ENCODE measurements around the gene OXCT1. TPM values are rescaled to one million over a fixed set of nuclear protein-coding genes. Genes with fewer than 3 reads are reported as not detected.

Gene OXCT1
- total and polyA plus RNA-seq, 9 of the 15 experiments (the other 6 are each of a cell fraction or from before 2014, with no cell fraction given): 24.7 to 61.2 (median 41.9) TPM

DNA sequence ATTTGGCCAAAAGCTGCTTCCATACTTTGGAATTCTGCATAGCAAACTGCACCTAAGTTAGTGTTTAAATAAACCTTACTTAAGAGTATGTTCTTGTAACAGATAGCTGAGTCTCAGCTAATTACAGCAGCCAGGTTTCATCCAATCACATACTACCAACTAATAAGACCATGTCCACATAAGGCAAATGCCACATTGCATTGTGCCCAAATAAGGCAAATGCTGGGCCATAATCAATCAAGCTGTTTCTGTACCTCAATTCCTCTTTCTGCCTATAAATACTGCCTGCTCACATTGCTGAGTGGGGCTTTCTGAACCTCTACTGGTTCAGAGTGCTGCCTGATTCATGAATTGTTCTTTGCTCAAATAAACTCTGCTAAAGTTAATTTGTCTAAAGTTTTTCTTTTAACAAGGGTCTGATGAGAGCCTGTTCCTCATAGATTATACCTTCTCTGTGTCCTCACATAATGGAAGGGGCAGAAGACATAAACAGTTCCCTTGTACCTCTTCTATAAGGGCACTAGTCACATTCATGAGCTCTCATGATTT is 4.4 kb upstream of the OXCT1 start:
- ChIA-PET CTCF (ENCODE audit: low intra/inter-chr PET ratio) (no interaction called here), POLR2A (interaction anchor here (1.1 to 1.8 kb wide), 3 partner anchors 8 to 20 kb away, joined by 3 to 8 read pairs (median 4); no protein-coding TSS in a partner anchor)
- DNase-seq (ENCODE audit: extremely low read depth in 1 of 4, low spot score in 3 of 4): no peak
- in situ Hi-C loops (cut with MboI) (loop anchor here (25.0 kb wide), 2 partner anchors 713 to 888 kb away; partner anchors contain the start of gene CCDC152), intact Hi-C loops (cut with micrococcal nuclease) (no loop called here)
- Histone ChIP-seq H3K9me1 (ENCODE audit: control insufficient read depth, insufficient read depth, low read length) (no peaks in the 10 kb centered on the region), H2AFZ (ENCODE audit: low read depth, low read length) (no peak overlapping the region), H3K4me2 (ENCODE audit: insufficient read depth, low read length) (no peak overlapping the region), H3K27ac (ENCODE audit: extremely low read depth, low read depth, low read length) (no peak overlapping the region), H3K27me3 (ENCODE audit: control insufficient read depth in 2 of 2, insufficient read depth in 2 of 2, low read length in 2 of 2) (no peaks in the 10 kb centered on the region), H3K79me2 (ENCODE audit: control insufficient read depth, insufficient read depth, low read length) (peaks cover 6% of the 10 kb centered on the region; the same call in 2 of the 3 replicates), H3K36me3 (ENCODE audit: control insufficient read depth, insufficient read depth, low read length) (no peaks in the 10 kb centered on the region), H3K4me1 (replicated peaks in 1 of 2; ENCODE audit: control insufficient read depth in 2 of 2, insufficient read depth in 2 of 2, low read length in 2 of 2) (peaks cover 12 to 15% of the 10 kb centered on the region in 2 experiments; a peak in 4 of 5 replicates), H4K20me1 (replicated peaks; ENCODE audit: control insufficient read depth, insufficient read depth, low read length) (no peaks in the 10 kb centered on the region), H3K9ac (ENCODE audit: insufficient read depth in 1 of 2, low read depth in 2 of 2, low read length in 2 of 2) (no peak overlapping the region), H3K4me3 (no peak overlapping the region), H3K9me3 (replicated peaks; ENCODE audit: control insufficient read depth, insufficient read depth, low read depth, low read length) (no peaks in the 10 kb centered on the region)
- ATAC-seq: no peak
- FAIRE-seq: no peak
- TF ChIP-seq ZNF561 (CRISPR knock-in tag; conservative IDR thresholded peaks at IDR 0.05): no peak
- TF ChIP-seq ATF7 (IDR thresholded peaks at IDR 0.05): no peak
- TF ChIP-seq, protein P1, sequence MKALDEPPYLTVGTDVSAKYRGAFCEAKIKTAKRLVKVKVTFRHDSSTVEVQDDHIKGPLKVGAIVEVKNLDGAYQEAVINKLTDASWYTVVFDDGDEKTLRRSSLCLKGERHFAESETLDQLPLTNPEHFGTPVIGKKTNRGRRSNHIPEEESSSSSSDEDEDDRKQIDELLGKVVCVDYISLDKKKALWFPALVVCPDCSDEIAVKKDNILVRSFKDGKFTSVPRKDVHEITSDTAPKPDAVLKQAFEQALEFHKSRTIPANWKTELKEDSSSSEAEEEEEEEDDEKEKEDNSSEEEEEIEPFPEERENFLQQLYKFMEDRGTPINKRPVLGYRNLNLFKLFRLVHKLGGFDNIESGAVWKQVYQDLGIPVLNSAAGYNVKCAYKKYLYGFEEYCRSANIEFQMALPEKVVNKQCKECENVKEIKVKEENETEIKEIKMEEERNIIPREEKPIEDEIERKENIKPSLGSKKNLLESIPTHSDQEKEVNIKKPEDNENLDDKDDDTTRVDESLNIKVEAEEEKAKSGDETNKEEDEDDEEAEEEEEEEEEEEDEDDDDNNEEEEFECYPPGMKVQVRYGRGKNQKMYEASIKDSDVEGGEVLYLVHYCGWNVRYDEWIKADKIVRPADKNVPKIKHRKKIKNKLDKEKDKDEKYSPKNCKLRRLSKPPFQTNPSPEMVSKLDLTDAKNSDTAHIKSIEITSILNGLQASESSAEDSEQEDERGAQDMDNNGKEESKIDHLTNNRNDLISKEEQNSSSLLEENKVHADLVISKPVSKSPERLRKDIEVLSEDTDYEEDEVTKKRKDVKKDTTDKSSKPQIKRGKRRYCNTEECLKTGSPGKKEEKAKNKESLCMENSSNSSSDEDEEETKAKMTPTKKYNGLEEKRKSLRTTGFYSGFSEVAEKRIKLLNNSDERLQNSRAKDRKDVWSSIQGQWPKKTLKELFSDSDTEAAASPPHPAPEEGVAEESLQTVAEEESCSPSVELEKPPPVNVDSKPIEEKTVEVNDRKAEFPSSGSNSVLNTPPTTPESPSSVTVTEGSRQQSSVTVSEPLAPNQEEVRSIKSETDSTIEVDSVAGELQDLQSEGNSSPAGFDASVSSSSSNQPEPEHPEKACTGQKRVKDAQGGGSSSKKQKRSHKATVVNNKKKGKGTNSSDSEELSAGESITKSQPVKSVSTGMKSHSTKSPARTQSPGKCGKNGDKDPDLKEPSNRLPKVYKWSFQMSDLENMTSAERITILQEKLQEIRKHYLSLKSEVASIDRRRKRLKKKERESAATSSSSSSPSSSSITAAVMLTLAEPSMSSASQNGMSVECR (CRISPR knock-in tag; IDR thresholded peaks at IDR 0.05): no peak
- no peak for TF ChIP-seq RFX1 (IDR thresholded peaks at IDR 0.05)
- TF ChIP-seq ZNF165 (CRISPR knock-in tag; IDR thresholded peaks at IDR 0.05; ENCODE audit: borderline replicate concordance): no peak
- no peak for TF ChIP-seq FOXM1 (IDR thresholded peaks at IDR 0.05; ENCODE audit: low read depth)
- TF ChIP-seq FOXM1 (CRISPR knock-in tag; IDR thresholded peaks at IDR 0.05; ENCODE audit: low read depth): no peak
- TF ChIP-seq, protein P2, sequence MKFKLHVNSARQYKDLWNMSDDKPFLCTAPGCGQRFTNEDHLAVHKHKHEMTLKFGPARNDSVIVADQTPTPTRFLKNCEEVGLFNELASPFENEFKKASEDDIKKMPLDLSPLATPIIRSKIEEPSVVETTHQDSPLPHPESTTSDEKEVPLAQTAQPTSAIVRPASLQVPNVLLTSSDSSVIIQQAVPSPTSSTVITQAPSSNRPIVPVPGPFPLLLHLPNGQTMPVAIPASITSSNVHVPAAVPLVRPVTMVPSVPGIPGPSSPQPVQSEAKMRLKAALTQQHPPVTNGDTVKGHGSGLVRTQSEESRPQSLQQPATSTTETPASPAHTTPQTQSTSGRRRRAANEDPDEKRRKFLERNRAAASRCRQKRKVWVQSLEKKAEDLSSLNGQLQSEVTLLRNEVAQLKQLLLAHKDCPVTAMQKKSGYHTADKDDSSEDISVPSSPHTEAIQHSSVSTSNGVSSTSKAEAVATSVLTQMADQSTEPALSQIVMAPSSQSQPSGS (CRISPR knock-in tag; IDR thresholded peaks at IDR 0.05): no peak
- no peak for TF ChIP-seq CBFA2T3 (IDR thresholded peaks at IDR 0.05)
- TF ChIP-seq XRCC5 (IDR thresholded peaks at IDR 0.05; ENCODE audit: low read depth, low read length): no peak
- BruUV-seq (replicated peaks): no TSS peak

Data from K562 (cell line).